Stimulated activated effector memory CD8-positive, alpha-beta T cell treated with anti-CD3 and anti-CD28 coated beads, Interleukin-12 subunit alpha, Interleukin-12 subunit beta, amount 100 ng/mL, for 72 hours (primary cell): ENCODE measurements around the gene RIMS1.
"Not testable (repeated sequence)": the region's sequence is repeated elsewhere in the genome, so short reads cannot be mapped to it uniquely, and the experiment has no call there.

Experiments used
- ATAC-seq: fragments of 150-1000 bp; cut with Tn5 transposase; 2 replicates; pipeline ENCODE4 v1.10.0; 2021
- DNase-seq, 2 donors: peaks; one replicate each; pipeline ENCODE4 v3.0.0; 2021 to 2022; ENCODE audit warnings: low spot score in 2 of 2
- H3K27ac Mint-ChIP-seq: one replicate; pipeline ENCODE4 v1.8.0; 2022; ENCODE audit warnings: mild to moderate bottlenecking, mixed read lengths
- H3K36me3 Mint-ChIP-seq: one replicate; pipeline ENCODE4 v1.8.0; 2022; ENCODE audit warnings: mild to moderate bottlenecking, mixed read lengths
- H3K4me1 Mint-ChIP-seq: one replicate; pipeline ENCODE4 v1.8.0; 2022; ENCODE audit warnings: mixed read lengths
- H3K4me3 Mint-ChIP-seq: one replicate; pipeline ENCODE4 v1.8.0; 2022; ENCODE audit warnings: mild to moderate bottlenecking, mixed read lengths
- H3K9me3 Mint-ChIP-seq: one replicate; pipeline ENCODE4 v1.8.0; 2022; ENCODE audit warnings: mixed read lengths

RIMS1 gene

GRCh38 chr6:71908162-71908765 lies 21.9 kb downstream of the RIMS1 start:
- ATAC-seq = peak; percentile 28
- DNase-seq = no peak
- H3K9me3 Mint-ChIP-seq = peaks cover 7% of the 10 kb centered on the region
- H3K4me1 Mint-ChIP-seq = no peaks in the 10 kb centered on the region
- H3K36me3 Mint-ChIP-seq = no peaks in the 10 kb centered on the region
- H3K27ac Mint-ChIP-seq = no peak overlapping the region
- H3K4me3 Mint-ChIP-seq = no peak overlapping the region

- DNase-seq = no peak
- Mint-ChIP-seq H3K9me3 (peaks cover 4% of the 10 kb centered on the region), H3K36me3 (no peaks in the 10 kb centered on the region), H3K4me1 (no peaks in the 10 kb centered on the region), H3K27ac (no peak overlapping the region), H3K4me3 (no peak overlapping the region)
- no peak for ATAC-seq
Measured at GRCh38 chr6:71913444-71914234, 27.3 kb downstream of the RIMS1 start.

GRCh38 chr6:71929047-71929446 lies 42.7 kb downstream of the RIMS1 start:
- Mint-ChIP-seq H3K4me3 (no peak overlapping the region), H3K4me1 (no peaks in the 10 kb centered on the region), H3K27ac (no peak overlapping the region), H3K36me3 (no peaks in the 10 kb centered on the region), H3K9me3 (peaks cover 2% of the 10 kb centered on the region)
- ATAC-seq (no peak), DNase-seq (no peak)

GRCh38 chr6:71933881-71934280 lies 47.5 kb downstream of the RIMS1 start:
- Mint-ChIP-seq H3K4me3 (no peak overlapping the region), H3K4me1 (no peaks in the 10 kb centered on the region), H3K9me3 (peaks cover 6% of the 10 kb centered on the region), H3K27ac (no peak overlapping the region), H3K36me3 (no peaks in the 10 kb centered on the region)
- no peak for ATAC-seq
- no peak for DNase-seq

- Mint-ChIP-seq H3K4me3 (no peak overlapping the region), H3K36me3 (no peaks in the 10 kb centered on the region), H3K9me3 (peaks cover 11% of the 10 kb centered on the region), H3K4me1 (no peaks in the 10 kb centered on the region), H3K27ac (no peak overlapping the region)
- DNase-seq = no peak
- ATAC-seq = no peak
Measured at GRCh38 chr6:71965404-71965803, 79.1 kb downstream of the RIMS1 start.

- H3K9me3 Mint-ChIP-seq = peaks cover 10% of the 10 kb centered on the region
Measured at GRCh38 chr6:71967436-71967835, 81.1 kb downstream of the RIMS1 start.

GRCh38 chr6:71977884-71978283 lies 91.5 kb downstream of the RIMS1 start:
- ATAC-seq = no peak
- no peaks in the 10 kb centered on the region for H3K4me1 Mint-ChIP-seq
- H3K36me3 Mint-ChIP-seq = no peaks in the 10 kb centered on the region

More at GRCh38 chr6:71967436-71967835, 81.1 kb downstream of the RIMS1 start:
- Mint-ChIP-seq H3K36me3 (no peaks in the 10 kb centered on the region), H3K4me1 (no peaks in the 10 kb centered on the region), H3K4me3 (no peak overlapping the region), H3K27ac (no peak overlapping the region)
- ATAC-seq (no peak), DNase-seq (no peak)

GRCh38 chr6:71979911-71980310 lies 93.6 kb downstream of the RIMS1 start:
- Mint-ChIP-seq H3K4me3 (no peak overlapping the region), H3K4me1 (no peaks in the 10 kb centered on the region), H3K36me3 (no peaks in the 10 kb centered on the region), H3K27ac (no peak overlapping the region), H3K9me3 (peaks cover 12% of the 10 kb centered on the region)
- no peak for DNase-seq
- no peak for ATAC-seq

More at GRCh38 chr6:71977884-71978283, 91.5 kb downstream of the RIMS1 start:
- H3K27ac Mint-ChIP-seq = no peak overlapping the region
- DNase-seq = no peak
- peaks cover 14% of the 10 kb centered on the region for H3K9me3 Mint-ChIP-seq
- H3K4me3 Mint-ChIP-seq = no peak overlapping the region

GRCh38 chr6:71982389-71982788 lies 96.0 kb downstream of the RIMS1 start:
- ATAC-seq = no peak
- Mint-ChIP-seq H3K4me3 (no peak overlapping the region), H3K27ac (no peak overlapping the region), H3K9me3 (peaks cover 10% of the 10 kb centered on the region), H3K36me3 (no peaks in the 10 kb centered on the region), H3K4me1 (no peaks in the 10 kb centered on the region)
- DNase-seq = no peak

GRCh38 chr6:71983131-71983530 lies 96.8 kb downstream of the RIMS1 start:
- DNase-seq = no peak
- Mint-ChIP-seq H3K27ac (no peak overlapping the region), H3K36me3 (no peaks in the 10 kb centered on the region), H3K9me3 (peaks cover 6% of the 10 kb centered on the region), H3K4me1 (no peaks in the 10 kb centered on the region), H3K4me3 (no peak overlapping the region)
- no peak for ATAC-seq

GRCh38 chr6:71994705-71995271 lies 108.4 kb downstream of the RIMS1 start:
- Mint-ChIP-seq H3K27ac (no peak overlapping the region), H3K36me3 (no peaks in the 10 kb centered on the region), H3K4me1 (no peaks in the 10 kb centered on the region), H3K9me3 (peaks cover 11% of the 10 kb centered on the region), H3K4me3 (no peak overlapping the region)
- no peak for DNase-seq
- ATAC-seq = no peak

- no peak for ATAC-seq
- no peaks in the 10 kb centered on the region for H3K4me1 Mint-ChIP-seq
- no peak overlapping the region for H3K4me3 Mint-ChIP-seq
Measured at GRCh38 chr6:71997341-71997740, 111.0 kb downstream of the RIMS1 start.

GRCh38 chr6:72002415-72002814 lies 116.1 kb downstream of the RIMS1 start:
- DNase-seq (no peak), ATAC-seq (no peak)
- H3K4me3 Mint-ChIP-seq = no peak overlapping the region

More at GRCh38 chr6:71997341-71997740, 111.0 kb downstream of the RIMS1 start:
- DNase-seq = no peak
- H3K27ac Mint-ChIP-seq = no peak overlapping the region
- H3K9me3 Mint-ChIP-seq = peaks cover 13% of the 10 kb centered on the region
- no peaks in the 10 kb centered on the region for H3K36me3 Mint-ChIP-seq

GRCh38 chr6:72006591-72006990 lies 120.2 kb downstream of the RIMS1 start:
- H3K4me3 Mint-ChIP-seq, DNase-seq, H3K27ac Mint-ChIP-seq, H3K36me3 Mint-ChIP-seq, H3K4me1 Mint-ChIP-seq, H3K9me3 Mint-ChIP-seq, ATAC-seq: not testable (repeated sequence)

More at GRCh38 chr6:72002415-72002814, 116.1 kb downstream of the RIMS1 start:
- Mint-ChIP-seq H3K27ac (no peak overlapping the region), H3K4me1 (no peaks in the 10 kb centered on the region), H3K36me3 (no peaks in the 10 kb centered on the region), H3K9me3 (peaks cover 9% of the 10 kb centered on the region)

- H3K4me3 Mint-ChIP-seq = no peak overlapping the region
- DNase-seq (no peak), ATAC-seq (no peak)
- H3K9me3 Mint-ChIP-seq = peaks cover 9% of the 10 kb centered on the region
- H3K4me1 Mint-ChIP-seq = no peaks in the 10 kb centered on the region
- H3K36me3 Mint-ChIP-seq = no peaks in the 10 kb centered on the region
- no peak overlapping the region for H3K27ac Mint-ChIP-seq
Measured at GRCh38 chr6:72022830-72023229, 136.5 kb downstream of the RIMS1 start.

- ATAC-seq (no peak), DNase-seq (no peak)
- H3K4me1 Mint-ChIP-seq = no peaks in the 10 kb centered on the region
- H3K27ac Mint-ChIP-seq = no peak overlapping the region
- H3K36me3 Mint-ChIP-seq = no peaks in the 10 kb centered on the region
- H3K9me3 Mint-ChIP-seq = peaks cover 6% of the 10 kb centered on the region
- no peak overlapping the region for H3K4me3 Mint-ChIP-seq
Measured at GRCh38 chr6:72031471-72031870, 145.1 kb downstream of the RIMS1 start.
